Right hindlimb (tissue), 1 donor: Measurements from ENCODE around the gene TMEM63A.

Experiments used
- DNase-seq: peaks from one replicate; pipeline ENCODE4 v3.0.0-alpha.2; 2018

Gene TMEM63A

DNA sequence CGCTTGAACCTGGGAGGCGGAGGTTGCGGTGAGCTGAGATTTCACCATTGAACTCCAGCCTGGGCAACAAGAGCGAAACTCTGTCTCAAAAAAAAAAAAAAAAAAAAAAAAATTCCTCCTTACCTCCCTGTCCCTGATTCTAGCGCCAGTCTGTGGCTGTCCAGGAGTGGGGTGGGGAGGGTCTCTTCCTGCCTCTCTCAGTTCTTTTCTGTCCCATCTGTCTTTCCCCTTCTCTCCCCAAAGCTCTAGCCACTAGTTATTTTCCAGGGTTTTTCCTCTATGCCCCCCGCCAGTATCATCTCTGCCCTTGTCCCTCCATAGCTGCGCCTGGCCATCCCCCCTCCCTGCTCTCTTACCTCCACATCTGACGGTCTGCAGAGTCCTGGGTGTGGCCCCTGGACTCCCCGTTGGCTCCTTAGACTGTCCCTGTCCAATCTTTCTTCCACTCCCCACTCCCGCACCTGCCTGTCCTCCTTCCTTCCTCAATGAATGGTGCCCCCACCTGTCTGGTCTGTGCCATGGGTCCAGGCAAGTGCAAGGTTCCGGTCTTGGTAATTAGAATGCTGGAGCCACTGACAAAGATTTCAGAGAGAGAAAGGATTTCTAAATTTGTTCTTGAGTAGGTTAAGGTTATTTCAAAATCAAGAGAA, 1.6 kb upstream of the TMEM63A start:
- no peak for DNase-seq

GRCh38 chr1:225882694-225883615, 775 bp upstream of the TMEM63A start:
- peak; percentile 58 for DNase-seq

GRCh38 chr1:225881081-225881958, 860 bp downstream of the TMEM63A start:
- peak; percentile 49 for DNase-seq

GRCh38 chr1:225880636-225881035, 1.5 kb downstream of the TMEM63A start:
- no peak for DNase-seq

- DNase-seq, result no peak
Observed at GRCh38 chr1:225880222-225880588, 2.0 kb downstream of the TMEM63A start.

DNA sequence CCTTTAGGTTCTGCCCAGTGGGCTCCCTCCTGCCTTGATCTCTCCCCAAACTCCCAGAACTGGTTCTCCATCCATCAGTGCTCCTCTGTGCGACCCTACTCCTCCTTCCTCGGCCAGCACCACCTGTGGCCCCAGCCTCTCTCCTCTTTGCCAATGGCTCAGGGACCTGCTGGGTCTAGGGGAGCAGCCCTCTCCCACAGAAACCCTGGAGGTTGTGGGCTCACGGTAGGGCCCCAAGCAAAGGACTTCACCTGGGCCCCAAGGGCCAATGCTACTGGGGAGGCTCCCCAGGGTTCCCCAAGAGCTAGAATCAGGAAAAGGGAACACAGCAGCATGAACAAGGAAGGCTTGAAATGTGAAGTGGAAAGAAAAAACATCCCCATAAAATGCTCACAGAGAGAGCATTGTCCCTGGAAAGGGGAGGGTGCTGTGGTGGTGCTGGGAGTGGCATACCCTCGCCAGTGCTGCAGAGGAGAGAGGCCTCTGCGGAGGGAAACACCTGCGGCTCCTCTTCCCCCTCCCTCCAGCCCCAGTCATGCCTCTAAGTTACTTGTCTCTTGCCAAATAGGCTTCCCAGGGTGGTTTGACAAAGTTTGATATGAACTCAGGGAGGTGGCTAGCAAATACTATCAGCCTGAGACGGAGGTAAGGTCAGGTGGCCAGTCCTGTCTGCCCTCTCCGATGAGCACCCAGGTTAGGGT, 2.5 kb downstream of the TMEM63A start:
- no peak for DNase-seq

GRCh38 chr1:225878282-225878681, 3.9 kb downstream of the TMEM63A start:
- DNase-seq, result no peak

DNA sequence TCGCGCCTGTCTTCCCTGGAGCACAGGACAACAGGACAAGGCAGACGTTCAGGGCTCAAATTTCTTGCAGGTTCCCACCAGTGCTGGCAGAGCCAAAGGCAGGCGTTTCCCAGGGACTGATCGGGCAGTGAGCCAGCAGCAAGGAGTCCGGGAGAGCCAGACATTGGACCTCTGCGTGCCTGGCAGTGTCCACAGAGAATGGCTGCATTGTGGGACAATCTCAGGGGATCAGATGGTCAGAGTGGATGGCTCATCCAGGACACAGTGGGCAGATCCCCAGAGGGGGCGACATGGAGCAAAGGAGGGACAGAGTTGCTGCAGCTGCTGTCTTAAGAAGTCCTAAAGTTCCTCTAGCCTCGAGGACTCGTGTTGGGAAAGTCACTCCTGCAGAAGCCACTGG, 4.6 kb downstream of the TMEM63A start:
- peak; percentile 59 for DNase-seq

- no peak for DNase-seq
Observed at GRCh38 chr1:225876900-225877510, 5.2 kb downstream of the TMEM63A start.

- DNase-seq, result no peak
Observed at GRCh38 chr1:225875044-225875815, 7.0 kb downstream of the TMEM63A start.

DNA sequence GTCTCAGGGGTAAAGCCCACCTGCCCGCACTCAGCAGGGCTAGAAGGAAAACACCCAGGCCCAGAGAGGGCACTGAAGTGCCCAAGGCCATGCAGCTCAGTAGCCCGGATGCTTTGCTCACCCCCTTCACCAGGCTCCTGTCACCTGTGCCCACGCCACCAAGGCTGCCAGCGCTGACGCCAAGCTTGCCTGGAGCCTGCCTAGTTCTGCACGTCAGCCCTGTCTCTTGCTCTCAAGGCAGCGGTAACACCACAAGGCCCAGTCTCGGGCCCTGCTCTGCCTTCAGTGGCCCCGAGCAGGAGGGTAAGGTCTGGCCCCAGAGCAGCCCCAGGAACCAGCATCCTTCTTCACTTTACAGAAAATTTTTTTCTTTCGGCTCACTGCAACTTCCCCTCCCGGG, 7.7 kb downstream of the TMEM63A start:
- no peak for DNase-seq

- no peak for DNase-seq
Observed at GRCh38 chr1:225873281-225873850, 8.8 kb downstream of the TMEM63A start.

- no peak for DNase-seq
Observed at GRCh38 chr1:225872075-225872430, 10.1 kb downstream of the TMEM63A start.

DNA sequence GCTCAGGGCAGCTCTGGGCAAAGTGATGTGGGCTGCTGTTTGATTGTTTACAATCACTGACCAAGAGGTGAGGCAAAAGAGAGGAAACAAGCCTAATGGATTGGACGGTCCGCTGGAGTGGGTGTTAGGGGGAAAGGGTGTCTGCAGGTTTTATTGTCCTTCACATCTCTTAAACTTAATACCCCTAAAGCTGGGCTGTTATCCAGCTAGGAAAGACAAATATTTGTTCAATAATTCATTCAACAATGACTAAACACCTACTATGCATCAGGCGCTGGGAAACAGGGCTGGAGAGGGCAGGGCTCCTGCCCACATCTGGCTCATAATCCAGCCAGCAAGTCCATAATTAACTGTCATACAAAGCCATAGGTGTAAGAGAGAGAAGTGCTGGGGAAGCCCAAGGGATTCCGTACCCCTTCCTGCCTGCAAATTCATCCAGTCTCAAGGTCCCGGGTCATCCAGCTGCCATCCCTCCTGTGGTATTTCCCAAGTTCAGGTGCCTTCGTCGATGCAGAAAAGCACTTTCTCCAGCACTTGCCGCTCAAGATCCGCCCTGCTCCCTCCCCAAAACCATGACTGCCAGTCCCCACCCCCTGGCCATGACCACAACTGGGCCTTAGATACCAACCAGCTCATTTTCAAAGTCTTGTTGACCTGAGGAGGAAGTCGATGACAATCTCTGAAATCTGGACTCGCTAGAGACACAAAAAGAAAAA, 10.7 kb downstream of the TMEM63A start:
- DNase-seq, result no peak

GRCh38 chr1:225870911-225871310, 11.3 kb downstream of the TMEM63A start:
- no peak for DNase-seq

DNA sequence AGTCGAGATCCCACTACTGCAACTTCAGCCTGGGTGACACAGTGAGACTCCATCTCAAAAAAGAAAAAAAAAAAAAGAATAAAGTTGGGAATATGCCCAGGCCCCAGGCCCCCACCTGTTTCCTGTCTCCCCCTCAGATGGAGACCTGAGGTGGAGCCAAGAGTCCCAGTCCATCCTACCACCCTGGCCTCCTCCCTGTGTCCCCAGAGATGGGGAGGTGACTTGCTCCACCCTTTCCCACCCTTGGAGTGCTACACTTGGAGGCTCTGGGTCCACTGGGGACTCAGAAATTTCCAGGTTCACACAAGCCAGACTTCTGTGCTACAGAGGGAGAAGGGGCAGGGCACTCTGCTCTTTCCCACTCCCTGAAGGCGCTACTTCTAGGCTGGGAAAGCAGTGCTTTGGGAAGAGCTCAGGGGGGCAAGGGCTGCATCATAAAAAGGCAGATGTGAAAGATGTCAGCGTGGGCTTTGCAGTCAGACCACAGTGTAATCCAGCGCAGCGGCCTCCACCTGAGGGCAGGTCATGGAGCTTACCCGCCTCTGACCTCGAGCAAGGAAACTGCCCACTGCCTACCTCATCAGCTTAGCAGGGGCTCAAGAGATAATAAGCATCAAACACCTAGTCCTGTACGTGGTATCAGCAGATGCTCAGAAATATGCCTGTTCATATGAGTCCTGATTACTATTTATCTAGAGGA, 13.4 kb downstream of the TMEM63A start:
- DNase-seq, result no peak

GRCh38 chr1:225866981-225867380, 15.2 kb downstream of the TMEM63A start:
- DNase-seq, result no peak

- no peak for DNase-seq
Observed at GRCh38 chr1:225866061-225866837, 15.9 kb downstream of the TMEM63A start.

GRCh38 chr1:225865514-225865913, 16.7 kb downstream of the TMEM63A start:
- no peak for DNase-seq
